ENCODE data around the gene IMPDH1.

IMPDH1 gene

GRCh38 chr7:128344431-128344774 is 65.4 kb downstream of the IMPDH1 start:
- no peak overlapping the region for H3K27ac ChIP-seq (ENCODE audit: low read length)
- peak overlapping the region; percentile 89 for H3K4me3 ChIP-seq (ENCODE audit: low read length)
- peaks cover 12% of the 10 kb centered on the region for H3K4me1 ChIP-seq (ENCODE audit: low read length)
- peak overlapping the region; percentile 73 for H3K4me2 ChIP-seq (ENCODE audit: low read length)
- no peak for TF ChIP-seq CTCF (IDR thresholded peaks at IDR 0.05; ENCODE audit: low read depth, low read length)
- TF ChIP-seq EZH2phosphoT487 (IDR thresholded peaks at IDR 0.05; ENCODE audit: low read depth): no peak
- peaks cover 43% of the 10 kb centered on the region for H3K79me2 ChIP-seq (ENCODE audit: low read length)
- H3K9ac ChIP-seq (ENCODE audit: low read length): no peak overlapping the region
- peaks cover 10% of the 10 kb centered on the region; the same call in 1 of the 2 replicates for H4K20me1 ChIP-seq (ENCODE audit: insufficient read depth, low read length)
- peak overlapping the region; percentile 99 for H2AFZ ChIP-seq (ENCODE audit: low read depth, low read length)
- H3K27me3 ChIP-seq (ENCODE audit: low read depth, low read length): 0 out of 2 replicates have a peak, but pooled peaks cover 4% of the 10 kb centered on the region
- H3K36me3 ChIP-seq (replicated peaks; ENCODE audit: low read depth, low read length): peaks cover 3% of the 10 kb centered on the region
- H3K9me3 ChIP-seq (ENCODE audit: insufficient read depth, low read length): no peaks in the 10 kb centered on the region

GRCh38 chr7:128343554-128344430 is 66.0 kb downstream of the IMPDH1 start, which contains the start of gene RBM28:
TSS of gene RBM28 (minus strand) at chr7:128343908. CDS start at chr7:128343793, 115 bp downstream.
- peaks cover 44% of the 10 kb centered on the region for H3K79me2 ChIP-seq (ENCODE audit: low read length)
- H3K9ac ChIP-seq (ENCODE audit: low read length): peak within 1 kb of the TSS; percentile 81
- peaks cover 12% of the 10 kb centered on the region for H3K4me1 ChIP-seq (ENCODE audit: low read length)
- H4K20me1 ChIP-seq (ENCODE audit: insufficient read depth, low read length): peaks cover 10% of the 10 kb centered on the region; the same call in 1 of the 2 replicates
- peak within 1 kb of the TSS; percentile 96 for H3K4me2 ChIP-seq (ENCODE audit: low read length)
- H3K27ac ChIP-seq (ENCODE audit: low read length): peak within 1 kb of the TSS; percentile 73
- 0 out of 2 replicates have a peak, but pooled peaks cover 4% of the 10 kb centered on the region for H3K27me3 ChIP-seq (ENCODE audit: low read depth, low read length)
- peaks cover 9% of the 10 kb centered on the region for H3K36me3 ChIP-seq (replicated peaks; ENCODE audit: low read depth, low read length)
- peak within 1 kb of the TSS; percentile 89 for H3K4me3 ChIP-seq (ENCODE audit: low read length)
- peak within 1 kb of the TSS; percentile 99 for H2AFZ ChIP-seq (ENCODE audit: low read depth, low read length)
- H3K9me3 ChIP-seq (ENCODE audit: insufficient read depth, low read length): no peaks in the 10 kb centered on the region
- TF ChIP-seq CTCF (IDR thresholded peaks at IDR 0.05; ENCODE audit: low read depth, low read length): no peak
